Measurements from ENCODE around the gene PIK3C2G. TPM values are rescaled to one million over a fixed set of nuclear protein-coding genes. Genes with fewer than 3 reads are reported as not detected.

PIK3C2G gene
- total RNA-seq, 2 donors from 2014 or later: not detected

DNA sequence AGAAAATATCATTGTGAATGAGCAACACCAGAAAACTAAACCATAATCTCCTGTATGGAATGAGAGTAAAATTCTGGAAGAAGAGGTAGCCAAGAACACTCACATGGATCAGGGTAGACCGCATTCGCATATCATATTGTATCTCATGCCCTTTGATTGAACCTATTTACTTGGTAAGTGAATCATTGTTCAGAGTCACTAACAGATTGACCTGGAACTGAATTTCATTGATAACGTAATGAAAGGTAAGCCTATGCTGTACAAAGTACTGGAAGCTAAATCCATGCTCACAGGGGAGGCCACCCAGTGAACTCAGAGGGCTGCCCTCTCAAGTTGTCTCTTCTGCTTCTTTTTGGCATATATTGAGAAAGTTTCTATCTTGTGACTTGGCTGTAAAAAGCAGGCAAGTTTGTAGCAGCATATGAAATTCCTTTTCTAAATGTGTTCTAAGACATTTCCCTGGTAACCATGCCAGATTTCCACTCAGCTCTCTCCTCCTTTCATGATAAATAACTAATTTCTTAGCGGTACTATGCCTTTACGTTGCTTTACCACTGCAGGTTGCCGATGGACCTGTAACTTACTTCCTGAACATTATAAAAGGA, 385.1 kb downstream of the PIK3C2G start:
- WGBS, 2 experiments (ENCODE audit: insufficient coverage in 1 of 2, insufficient read length in 1 of 2): 85 to 92% methylated on average over 6 of the region's 6 CpGs
- TF ChIP-seq CTCF (conservative IDR thresholded peaks at IDR 0.05): no peak
- Histone ChIP-seq H3K36me3 (ENCODE audit: control insufficient read depth, insufficient read depth, low read length) (no peaks in the 10 kb centered on the region), H3K9me3 (ENCODE audit: control insufficient read depth, low read length) (no peaks in the 10 kb centered on the region), H3K4me3 (ENCODE audit: low read length) (no peak overlapping the region), H3K4me1 (ENCODE audit: control insufficient read depth, insufficient read depth, low read length) (no peaks in the 10 kb centered on the region), H3K27ac (ENCODE audit: low read depth, low read length) (no peak overlapping the region), H3K27me3 (ENCODE audit: control insufficient read depth, insufficient read depth, low read length, poor library complexity, severe bottlenecking) (peaks cover 1% of the 10 kb centered on the region), H3K9ac (ENCODE audit: extremely low read depth, low read length, poor library complexity, severe bottlenecking) (no peak overlapping the region)
- Mint-ChIP-seq H3K27ac (no peak overlapping the region), H3K4me3 (no peak overlapping the region), H3K9me3 (no peaks in the 10 kb centered on the region), H3K27me3 (ENCODE audit: insufficient read depth) (peaks cover under 1% of the 10 kb centered on the region), H3K4me1 (peaks cover 4% of the 10 kb centered on the region), H3K36me3 (ENCODE audit: low read depth) (no peaks in the 10 kb centered on the region)
- no peak for DNase-seq

DNA sequence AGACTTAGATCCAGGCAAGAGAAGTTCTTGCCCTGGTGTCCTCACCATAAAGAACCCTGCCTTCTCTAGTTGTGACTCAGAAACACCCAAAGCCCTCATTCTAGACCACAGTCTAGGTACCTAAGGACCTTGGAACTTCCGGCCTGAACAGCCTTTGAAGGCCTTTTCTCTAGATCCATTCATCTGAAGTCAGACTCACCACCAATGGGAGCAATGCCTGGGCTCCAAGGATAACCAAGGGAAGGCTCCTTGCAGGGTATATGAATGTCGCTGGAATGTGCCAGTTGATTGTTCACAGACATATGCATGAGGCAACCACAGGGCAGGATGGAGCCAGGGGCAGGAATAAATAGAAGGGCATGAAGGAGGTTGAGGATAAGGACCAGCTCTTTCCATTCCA, 390.2 kb downstream of the PIK3C2G start:
- Histone ChIP-seq H3K27me3 (ENCODE audit: control insufficient read depth, insufficient read depth, low read length, poor library complexity, severe bottlenecking) (peaks cover 22% of the 10 kb centered on the region), H3K4me1 (ENCODE audit: control insufficient read depth, insufficient read depth, low read length) (peaks cover 3% of the 10 kb centered on the region), H3K9ac (ENCODE audit: extremely low read depth, low read length, poor library complexity, severe bottlenecking) (no peak overlapping the region), H3K27ac (ENCODE audit: low read depth, low read length) (no peak overlapping the region), H3K36me3 (ENCODE audit: control insufficient read depth, insufficient read depth, low read length) (no peaks in the 10 kb centered on the region), H3K4me3 (ENCODE audit: low read length) (no peak overlapping the region), H3K9me3 (ENCODE audit: control insufficient read depth, low read length) (no peaks in the 10 kb centered on the region)
- Mint-ChIP-seq H3K27ac (no peak overlapping the region), H3K27me3 (ENCODE audit: insufficient read depth) (peaks cover 3% of the 10 kb centered on the region), H3K4me1 (peaks cover 30% of the 10 kb centered on the region), H3K4me3 (no peak overlapping the region), H3K36me3 (ENCODE audit: low read depth) (no peaks in the 10 kb centered on the region), H3K9me3 (no peaks in the 10 kb centered on the region)
- TF ChIP-seq CTCF (conservative IDR thresholded peaks at IDR 0.05): no peak
- WGBS, 2 experiments (ENCODE audit: insufficient coverage in 1 of 2, insufficient read length in 1 of 2): 86 to 100% methylated on average over 1 to 2 of the region's 2 CpGs
- DNase-seq: no peak

DNA sequence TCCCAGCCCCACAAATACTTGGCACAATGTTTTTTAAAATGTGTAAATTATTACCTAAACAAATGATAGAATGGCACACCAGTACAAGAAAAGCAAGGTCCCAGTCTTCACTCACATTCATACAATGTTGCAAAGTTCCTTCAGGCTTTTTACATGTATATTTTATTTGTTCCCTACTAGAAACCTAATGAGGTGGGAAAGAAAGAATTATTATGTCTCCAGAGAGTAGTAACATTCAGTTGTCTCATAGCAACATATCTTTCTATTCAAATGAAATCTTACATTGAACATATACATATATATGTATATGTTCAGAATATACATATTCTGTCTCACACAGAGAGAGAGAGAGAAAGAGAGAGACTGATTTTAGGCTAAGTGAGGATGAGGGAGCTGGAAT, 391.3 kb downstream of the PIK3C2G start:
- H3K4me1 ChIP-seq (ENCODE audit: control insufficient read depth, insufficient read depth, low read length): peaks cover 3% of the 10 kb centered on the region
- peaks cover 8% of the 10 kb centered on the region for H3K9me3 ChIP-seq (ENCODE audit: control insufficient read depth, low read length)
- TF ChIP-seq CTCF (conservative IDR thresholded peaks at IDR 0.05): no peak
- H3K4me3 ChIP-seq (ENCODE audit: low read length): no peak overlapping the region
- DNase-seq: no peak
- Mint-ChIP-seq H3K4me3 (no peak overlapping the region), H3K27ac (no peak overlapping the region), H3K9me3 (no peaks in the 10 kb centered on the region), H3K4me1 (peaks cover 41% of the 10 kb centered on the region), H3K27me3 (ENCODE audit: insufficient read depth) (peaks cover 3% of the 10 kb centered on the region), H3K36me3 (ENCODE audit: low read depth) (no peaks in the 10 kb centered on the region)
- H3K27me3 ChIP-seq (ENCODE audit: control insufficient read depth, insufficient read depth, low read length, poor library complexity, severe bottlenecking): peaks cover 22% of the 10 kb centered on the region
- H3K36me3 ChIP-seq (ENCODE audit: control insufficient read depth, insufficient read depth, low read length): no peaks in the 10 kb centered on the region
- H3K27ac ChIP-seq (ENCODE audit: low read depth, low read length): no peak overlapping the region
- no peak overlapping the region for H3K9ac ChIP-seq (ENCODE audit: extremely low read depth, low read length, poor library complexity, severe bottlenecking)
